ELR (cell line): ENCODE data around the gene NOL4L.
"Not testable (repeated sequence)": the region's sequence is repeated elsewhere in the genome, so short reads cannot be mapped to it uniquely, and the experiment has no call there.

Experiments used
- DNase-seq: peaks from one replicate; pipeline ENCODE4 v3.0.0-alpha.2; 2015; ENCODE audit warnings: low read depth

The NOL4L gene

DNA sequence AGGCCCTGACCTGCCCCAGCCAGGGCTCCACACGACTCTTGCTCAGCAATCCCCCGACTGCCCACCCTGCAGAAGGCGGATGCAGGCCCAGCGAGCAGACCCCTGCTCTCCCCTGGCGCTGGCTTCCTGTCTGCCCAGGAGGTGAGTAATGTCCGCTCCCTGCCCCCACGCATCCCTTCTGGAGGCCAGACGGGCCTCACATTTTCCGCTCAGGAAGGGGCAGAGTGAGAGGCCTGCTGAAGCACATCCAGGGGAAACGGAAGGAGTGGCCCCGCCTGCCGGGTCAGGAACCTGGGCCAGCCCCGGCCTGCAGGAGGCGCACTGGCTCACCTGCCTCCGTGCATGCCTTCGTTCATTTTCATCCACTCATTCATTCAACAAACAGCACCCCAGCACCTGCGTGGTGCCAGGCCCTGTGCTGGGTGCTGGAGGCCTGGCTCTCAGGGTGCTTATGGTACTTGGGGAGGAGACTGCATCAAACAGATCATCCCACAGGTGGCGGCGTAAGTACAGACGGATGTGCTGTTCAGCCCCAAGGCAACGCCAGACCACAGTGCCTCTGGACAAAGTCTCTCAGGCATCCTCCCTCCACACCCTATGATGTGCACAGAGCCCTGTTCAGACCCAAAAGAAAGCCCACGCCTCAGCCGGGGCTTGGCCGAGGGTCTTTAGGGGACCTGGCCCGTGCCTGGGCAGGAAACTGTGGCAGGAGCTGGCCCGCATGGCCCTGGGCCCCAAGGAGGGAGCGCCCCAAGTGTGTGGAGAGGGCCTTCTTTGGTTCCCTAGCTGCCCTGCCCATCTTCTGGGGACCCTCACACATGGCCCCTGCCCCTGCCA, 114.9 kb downstream of the NOL4L start:
- peak; percentile 96 for DNase-seq

DNA sequence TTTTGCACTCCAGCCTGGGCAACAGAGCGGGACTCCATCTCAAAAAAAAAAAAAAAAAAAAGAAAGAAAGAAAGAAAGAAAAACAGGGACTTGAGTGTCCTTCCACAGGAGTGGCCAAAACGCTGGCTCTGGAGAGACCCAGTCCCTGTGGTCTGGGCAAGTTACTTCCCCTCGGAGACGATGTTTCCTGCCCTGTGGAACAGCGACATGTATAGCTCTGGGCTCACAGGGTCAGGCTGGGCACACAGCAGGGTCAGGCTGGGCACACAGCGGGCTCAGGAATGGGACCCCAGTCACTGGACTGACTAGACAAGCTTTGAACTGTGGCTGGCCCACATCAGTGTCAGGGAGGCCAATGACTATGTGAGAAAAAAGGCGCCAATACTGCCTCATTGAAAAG, 116.3 kb downstream of the NOL4L start:
- DNase-seq, result no peak

DNA sequence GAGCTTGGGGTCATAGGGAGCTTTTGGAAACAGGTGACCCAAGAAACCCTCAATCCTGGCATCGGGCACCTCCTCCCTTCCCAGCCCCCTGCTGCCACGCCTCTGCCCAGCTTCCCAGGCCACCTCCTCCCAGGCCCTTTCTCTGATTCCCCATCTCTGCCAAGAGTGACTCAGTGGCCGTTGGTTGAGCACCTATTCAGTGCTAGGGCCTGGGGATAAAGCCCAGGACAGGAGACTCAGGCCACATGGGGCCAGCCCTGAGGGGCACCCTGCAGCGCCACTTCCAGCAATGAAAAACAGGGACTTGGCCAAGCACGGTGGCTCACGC, 116.9 kb downstream of the NOL4L start:
- no peak for DNase-seq

DNA sequence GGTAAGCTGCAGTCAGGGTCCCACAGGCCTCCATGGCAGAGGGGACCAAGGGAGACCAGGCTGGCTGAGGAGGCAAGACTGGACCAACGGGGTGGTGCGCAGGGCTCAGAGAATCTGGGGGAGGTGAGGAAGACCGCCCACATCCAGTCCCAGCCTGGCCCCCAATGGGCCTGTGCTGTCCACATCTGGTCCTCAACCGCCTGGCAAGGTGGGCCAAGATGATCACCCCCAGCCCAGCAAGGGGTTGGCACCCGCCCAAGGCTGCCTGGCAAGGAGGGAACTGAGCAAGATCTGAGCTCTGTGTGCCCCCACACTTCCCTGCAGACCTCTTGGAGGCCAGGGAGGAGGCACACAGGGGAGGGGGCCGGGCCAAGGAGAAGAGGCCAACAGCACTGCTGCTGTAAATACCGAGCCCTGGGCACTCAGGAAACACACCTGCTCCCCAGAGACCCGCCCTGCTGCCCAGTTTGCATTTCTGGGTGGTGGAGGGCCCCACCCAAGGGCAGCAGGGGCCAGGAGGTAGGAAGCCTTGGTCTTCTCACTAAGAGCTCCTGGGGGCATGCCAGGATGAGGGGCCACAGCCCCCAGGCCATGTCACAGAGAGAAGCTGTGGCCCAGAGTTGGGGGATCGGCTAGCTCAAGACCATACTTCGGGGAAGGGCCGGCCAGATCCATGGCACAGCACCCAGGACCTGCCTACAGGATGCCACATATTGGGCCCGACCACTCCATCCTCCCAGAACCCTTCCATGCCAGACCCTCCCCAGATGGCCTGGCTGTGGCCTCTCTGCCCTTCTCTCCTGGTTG, 117.4 kb downstream of the NOL4L start:
- no peak for DNase-seq

DNA sequence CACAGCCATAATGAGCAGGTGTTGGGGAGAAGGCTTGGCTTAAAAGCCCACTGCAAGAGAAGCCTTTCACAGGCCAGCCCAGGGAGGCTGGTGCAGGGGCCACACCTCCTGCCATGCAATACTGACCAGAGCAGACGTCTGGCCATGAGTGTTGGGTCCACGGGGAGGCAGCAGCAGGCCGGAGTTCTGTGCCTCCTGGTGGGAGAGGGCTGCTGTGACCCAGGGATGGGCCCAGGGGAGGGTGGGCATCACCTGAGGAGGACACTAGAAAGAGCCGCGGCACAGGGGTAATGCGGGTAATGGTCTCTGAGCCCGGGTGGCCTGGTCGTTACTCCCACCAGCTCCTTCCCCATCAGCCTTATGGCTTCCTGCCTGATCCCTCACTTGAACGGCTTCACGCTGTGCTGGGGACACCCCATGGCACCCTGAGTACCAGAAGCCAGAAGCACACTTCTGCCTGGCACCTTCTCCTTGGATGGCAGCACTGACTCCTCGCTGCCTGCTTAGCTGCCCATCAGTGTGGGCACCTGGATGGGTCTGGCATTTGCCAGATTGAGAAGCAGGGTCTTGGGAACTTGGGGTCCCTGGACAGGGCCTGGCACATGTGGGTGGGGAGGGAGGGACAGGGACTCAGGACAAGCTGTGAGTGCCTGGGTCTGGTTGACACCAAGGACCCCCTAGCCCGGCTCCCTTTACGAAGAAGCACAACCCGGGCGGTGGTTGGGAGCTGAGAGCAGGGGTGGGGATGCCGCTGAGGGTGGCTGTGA, 118.2 kb downstream of the NOL4L start:
- DNase-seq, result no peak

DNA sequence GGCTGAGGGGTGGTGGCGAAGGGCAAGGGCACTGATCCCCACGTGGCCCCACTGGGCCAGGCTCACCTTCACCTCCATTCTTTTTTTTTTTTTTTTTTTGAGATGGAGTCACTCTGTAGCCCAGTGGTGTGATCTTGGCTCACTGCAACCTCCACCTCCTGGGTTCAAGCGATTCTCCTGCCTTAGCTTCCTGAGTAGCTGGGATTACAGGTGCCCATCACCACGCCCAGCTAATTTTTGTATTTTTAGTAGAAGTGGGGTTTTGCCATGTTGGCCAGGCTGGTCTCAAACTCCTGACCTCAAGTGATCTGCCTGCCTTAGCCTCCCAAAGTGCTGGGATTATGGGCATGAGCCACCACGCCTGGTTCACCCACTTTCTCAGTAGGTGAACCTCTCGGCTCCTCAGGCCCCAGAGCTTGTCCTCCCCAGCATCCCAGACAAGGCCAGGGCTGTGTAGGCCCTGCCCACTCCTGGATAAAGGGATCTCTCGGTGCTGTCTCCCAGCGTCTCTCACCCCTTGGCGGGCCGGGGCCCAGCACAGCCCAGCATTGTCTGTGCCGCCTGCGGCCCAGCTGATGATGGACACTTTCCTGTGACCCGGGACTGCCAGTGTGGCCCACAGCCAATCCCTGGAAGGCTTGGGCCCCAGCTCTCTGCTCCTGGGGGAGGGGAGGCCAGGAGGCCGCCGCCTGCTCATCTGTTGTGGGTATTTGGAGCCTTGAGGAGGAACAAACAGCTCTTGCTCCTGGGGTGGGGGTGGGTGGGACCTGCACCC, 119.0 kb downstream of the NOL4L start:
- not testable (repeated sequence) for DNase-seq

DNA sequence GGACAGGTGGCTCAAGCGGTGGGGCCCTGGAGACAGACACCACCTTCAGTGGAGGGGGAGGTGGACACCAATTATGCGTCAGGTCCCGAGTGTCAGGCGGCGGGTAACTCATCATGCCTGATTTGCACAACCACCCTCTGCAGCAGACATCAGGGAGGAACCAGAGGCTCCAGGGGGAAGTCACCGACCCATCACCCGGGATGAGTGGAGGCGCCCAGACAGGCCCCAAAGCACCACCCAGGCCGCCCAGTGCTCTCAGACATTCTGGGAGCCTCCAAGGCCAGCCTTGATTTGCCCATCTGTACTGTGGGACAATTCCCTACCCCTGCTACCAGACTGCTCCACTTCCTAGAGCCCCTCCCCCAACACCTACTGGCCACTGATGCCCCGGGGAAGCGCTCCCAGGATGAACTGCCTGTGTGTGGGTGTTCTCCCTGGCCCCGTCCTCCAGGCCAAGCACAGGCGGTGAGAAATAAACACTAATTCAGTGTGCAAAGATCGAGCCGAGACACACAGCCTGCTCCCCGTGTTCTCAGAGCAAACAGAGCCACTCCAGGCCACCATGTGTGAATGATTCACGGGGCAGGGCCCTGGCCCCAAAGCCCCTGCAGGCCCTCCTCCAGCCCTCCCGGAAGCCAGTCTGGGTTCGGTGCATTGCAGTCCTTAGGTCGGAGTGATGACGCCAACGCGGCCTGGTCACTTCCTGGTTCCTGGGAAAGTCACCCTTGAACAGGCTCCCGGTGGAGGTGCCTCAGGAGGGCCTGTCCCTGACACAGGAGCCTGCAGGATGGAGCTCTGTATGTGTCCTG, 119.8 kb downstream of the NOL4L start:
- peak; percentile 98 for DNase-seq

DNA sequence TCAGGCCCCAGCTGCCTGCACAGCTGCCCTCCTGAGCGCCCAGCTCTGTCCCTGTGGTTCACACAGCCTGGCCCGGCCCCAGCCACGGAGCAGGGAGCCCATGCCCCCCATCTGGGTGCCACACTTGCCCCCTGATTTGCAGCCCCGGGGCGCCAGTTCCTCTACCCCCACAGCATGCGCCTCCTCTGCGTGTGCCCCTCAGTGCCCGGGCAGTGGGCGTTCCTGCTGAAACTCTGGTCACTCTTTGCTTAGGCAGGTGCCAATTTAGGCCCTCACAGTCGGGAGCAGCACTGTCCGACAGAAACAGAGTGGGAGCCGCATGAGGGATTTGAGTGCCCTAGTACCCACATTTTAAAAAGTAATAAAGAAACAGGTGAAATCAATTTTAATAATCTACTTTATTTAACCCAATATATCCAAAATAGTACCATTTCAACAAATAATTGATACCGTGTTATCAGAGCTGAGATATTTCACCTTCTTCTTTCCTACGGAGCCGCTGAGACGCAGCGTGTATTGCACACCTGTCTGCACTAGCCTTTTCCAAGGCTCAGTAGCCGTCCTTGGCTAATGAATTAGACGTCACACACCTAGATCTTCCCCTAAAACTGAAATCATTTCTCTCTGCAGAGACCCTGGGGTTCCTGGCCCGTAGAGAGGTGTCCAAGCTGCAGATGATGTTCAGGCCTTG, 120.6 kb downstream of the NOL4L start:
- no peak for DNase-seq

DNA sequence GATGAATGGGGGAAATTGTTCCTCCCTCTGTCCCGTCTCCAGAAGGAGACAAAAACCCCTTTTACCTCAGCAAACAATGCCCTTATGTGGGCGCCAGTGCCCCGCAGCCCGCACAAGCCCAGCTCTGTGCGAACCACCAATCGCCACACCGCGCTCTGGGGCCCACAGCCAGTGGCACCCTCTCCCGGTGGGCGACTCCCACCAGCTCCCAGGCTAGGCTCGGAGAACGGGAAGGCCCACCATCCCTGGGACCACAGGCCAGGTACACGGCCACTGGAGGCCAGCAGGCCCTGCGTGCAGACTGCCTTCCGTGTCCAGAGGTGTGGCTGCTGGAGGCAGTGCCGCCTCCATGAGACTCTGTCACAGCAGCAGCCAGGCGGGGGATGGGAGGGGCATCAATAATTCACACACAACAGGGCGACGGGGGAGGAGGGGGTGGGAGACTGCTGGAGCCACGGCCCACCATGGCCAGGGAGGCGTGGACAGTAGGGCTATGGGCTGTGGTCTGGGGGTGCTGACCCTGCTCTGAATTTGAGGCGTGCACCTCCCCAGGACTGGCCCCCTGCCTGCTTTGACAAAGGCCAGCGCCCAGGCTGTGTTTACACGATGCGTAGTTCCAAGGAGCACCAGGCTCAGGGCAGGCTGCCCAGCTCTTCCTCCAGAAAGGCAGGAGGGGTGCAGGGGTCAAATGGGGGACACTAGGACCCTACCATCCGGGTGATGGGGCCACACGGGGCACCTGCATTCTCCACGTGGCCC, 121.3 kb downstream of the NOL4L start:
- no peak for DNase-seq

DNA sequence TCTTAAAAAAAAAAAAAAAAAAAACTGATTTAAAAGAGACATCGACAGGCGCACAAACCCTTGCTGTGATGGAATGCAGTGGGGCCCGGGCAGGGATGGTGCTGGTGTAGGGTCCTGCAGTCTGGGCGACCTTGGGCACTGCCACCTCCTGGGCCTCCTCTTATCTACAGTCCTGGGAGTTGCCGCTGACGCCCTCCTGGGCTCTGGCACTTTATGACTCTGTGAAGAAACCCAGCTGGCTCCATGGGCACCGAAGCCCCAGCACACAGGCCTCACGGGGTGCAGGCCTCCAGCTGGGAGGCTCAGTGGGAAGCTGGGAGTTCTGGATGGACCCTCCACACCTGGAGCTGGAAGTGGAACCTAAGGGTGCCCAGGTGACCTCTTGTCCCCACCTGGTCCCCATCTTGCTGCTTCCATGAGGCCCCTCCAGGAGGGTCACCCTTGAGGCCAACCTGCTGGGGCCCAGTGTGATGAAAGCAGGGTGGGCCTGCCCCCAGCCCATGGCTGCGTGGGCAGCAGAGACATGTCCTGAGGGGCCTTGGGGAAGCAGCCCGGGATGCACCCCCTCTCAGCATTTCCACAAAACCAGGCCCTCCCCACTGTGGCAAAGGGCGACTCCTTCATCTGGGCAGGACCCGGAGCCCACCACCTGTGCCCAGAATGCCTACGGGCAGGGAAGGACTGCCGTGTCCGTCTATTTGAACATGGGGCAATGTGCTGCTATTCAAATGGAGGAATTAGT, 122.1 kb downstream of the NOL4L start:
- DNase-seq, result no peak

DNA sequence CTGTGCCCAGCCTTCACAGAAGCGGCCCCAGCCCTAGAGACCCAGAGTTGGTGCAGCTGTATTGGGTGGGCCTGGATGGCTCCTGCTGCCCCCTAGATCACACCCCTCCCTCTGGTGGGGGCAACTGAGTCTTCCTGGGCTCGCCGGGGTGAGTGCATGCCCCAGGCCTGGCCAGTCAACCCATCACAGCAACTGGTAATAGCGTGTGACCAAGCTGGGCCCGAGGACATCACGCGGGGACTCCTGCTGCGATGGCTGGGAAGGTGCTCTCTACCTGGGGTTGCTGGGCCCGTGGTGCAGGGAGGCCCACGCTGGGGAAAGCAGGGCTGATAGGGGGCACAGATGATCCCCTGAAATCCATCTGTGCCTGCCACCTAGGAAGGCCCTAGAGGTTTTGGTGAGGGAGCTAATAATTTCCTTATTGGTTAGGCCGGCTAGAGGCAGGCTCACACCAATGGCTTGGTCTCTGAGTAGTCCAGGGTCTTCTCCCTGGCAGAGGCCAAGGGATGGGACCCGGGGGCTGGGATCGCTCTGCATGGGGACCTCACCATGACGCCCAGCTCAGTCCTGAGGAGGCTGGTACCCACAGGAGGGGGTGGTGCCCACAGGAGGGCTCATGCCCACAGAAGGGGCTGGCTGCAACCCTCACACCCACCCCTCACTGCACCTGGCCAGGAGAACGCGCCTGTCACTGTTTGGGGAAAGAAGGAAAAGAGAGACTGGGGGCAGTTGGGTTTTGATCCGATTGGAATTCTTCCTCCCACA, 123.1 kb downstream of the NOL4L start:
- DNase-seq, result no peak

DNA sequence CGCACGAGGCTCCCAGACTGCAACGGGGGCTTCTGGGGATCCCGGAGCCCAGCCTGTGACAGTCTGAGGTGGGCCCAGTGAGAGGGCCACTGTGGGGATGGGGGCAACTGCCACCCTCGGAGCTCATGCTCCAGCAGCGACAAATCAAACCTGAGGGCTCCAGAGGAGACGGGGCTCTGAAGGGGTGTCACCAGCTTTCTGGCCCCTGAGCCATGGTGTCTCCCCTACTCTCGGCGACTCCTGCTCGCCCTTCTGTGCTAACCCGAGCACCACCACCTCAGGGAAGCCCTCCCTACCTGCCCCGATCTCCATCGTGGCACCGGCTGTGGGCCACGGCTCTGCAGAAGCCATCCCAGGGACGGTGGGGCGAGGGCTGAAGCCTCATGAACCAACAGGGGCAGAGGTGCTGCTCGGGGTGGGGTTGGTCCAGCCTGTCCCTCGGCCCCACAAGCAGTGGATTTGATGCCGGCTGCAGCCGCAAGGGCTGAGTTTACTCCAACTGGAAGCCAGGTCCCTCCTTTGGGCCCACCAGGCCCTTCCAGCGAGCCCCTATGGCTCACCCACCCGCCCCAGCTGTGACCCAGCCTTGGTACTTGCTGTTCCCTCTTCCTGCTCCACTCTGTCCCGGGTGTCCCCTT, 124.3 kb downstream of the NOL4L start:
- DNase-seq, result no peak

DNA sequence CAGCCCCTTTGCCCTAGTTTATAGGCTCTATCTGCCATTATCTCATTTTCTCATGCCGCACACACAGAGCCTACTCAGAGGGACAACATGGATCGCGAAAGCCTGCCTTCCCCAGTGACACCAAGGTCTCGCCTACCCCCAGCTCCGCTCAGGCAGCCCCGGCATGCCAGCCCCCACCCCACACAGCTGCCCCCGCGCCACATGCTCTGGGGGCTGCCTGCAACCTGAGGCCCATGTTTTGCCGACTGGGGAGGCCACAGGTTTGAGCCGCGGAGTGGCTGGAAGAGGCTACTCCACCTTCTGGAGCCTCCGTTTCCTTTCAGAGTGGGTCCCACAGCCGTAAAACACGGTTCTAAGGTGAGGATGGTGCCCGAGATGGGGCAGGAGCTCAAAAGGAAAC, 124.9 kb downstream of the NOL4L start:
- DNase-seq, result no peak

DNA sequence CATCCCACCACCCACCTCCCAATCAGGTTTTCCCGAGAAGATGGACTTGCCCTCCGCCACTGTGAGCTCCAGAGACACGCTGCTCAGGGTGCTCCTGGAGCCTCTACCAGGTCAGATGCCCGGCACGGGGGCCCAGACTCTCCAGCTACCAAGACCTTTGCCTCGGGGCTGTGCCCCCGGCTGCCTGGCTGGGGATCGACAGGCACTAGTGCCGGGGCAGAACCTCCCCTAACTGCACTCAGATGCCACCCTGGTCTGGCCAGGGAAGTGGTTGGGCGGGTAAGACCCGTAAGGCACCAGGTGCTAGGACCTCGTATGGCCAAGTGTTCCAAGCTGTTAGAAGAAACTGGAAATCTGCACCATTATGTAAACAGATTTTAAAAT, 126.3 kb downstream of the NOL4L start:
- no peak for DNase-seq

DNA sequence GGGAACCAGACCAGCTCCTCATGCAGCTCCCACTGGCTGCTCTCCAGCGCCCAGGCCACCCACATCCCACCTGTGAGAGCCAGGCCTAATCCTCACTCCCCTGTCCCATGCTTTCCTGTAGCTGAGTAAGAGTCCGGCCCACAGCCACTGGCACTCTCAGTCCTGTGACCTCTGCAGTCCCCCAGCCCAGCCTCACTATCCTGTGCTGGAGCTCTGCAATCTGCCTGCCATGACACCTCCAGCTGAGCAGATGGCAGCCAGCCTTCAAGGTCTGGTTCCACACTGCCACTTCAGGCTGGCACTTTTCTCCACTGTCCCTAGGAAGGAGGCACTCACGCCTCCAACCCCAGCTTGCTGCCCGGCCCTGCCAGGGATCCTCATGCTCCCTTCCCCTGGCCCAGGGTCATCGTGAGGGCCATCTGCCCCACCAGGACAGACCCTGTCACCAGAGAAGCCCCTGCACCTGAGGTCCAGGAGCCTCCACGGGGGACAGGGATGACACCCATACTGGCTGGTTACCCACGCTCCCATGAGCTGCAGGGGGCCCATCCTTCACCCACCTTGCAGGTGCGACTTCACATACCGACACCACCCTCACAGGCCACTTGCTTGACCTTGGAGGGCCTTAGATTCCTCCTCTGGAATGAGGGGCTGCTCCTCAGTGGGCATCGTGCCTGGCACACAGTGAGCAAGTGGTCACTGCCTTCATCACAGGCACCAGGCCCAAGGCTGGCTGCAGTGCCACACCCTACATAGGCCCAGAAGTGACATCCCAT, 126.9 kb downstream of the NOL4L start:
- no peak for DNase-seq

DNA sequence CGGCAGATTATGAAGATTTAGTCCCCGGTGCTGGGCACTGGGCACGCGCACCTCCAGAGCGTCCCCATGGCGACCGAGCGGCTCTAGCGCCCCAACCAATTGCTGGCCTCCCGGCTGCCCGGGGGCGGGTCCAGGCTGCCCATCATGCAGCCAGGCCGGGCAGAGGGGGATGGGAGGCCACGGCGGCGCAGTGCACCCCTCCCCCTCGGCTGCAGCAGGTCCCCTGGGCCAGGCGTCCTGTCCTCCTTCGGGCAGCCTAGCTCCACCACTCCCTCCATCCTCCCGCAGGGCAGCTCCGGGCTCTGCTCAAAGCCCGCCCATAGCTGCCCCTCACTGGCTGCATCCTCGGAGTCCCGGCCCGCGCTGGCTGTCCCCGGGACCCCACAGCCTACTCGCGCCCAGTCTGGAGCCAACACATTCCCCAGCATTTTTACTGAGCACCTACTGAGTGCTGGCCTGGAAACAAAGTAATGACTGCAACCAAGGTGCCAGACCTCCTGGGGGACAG, 127.6 kb downstream of the NOL4L start:
- DNase-seq, result peak; percentile 79
